DMS53 treated with DMSO at 0.1 percent for 48 hours (cell line): Measurements from ENCODE around the gene CASQ2.

ENCODE experiments used
- DNase-seq: peaks from one replicate; lab custom pipeline; 2025; ENCODE audit not compliant: unreplicated experiment; lab: John Stamatoyannopoulos, UW

The CASQ2 gene

GRCh38 chr1:115702959-115703358 is 65.6 kb downstream of the CASQ2 start:
- no peak for DNase-seq

- DNase-seq: no peak
These were observed 67.4 kb downstream of the CASQ2 start for GRCh38 chr1:115701090-115701489.

- DNase-seq: no peak
These were observed 70.9 kb downstream of the CASQ2 start for GRCh38 chr1:115697619-115698018.

GRCh38 chr1:115694805-115695204 is 73.7 kb downstream of the CASQ2 start:
- no peak for DNase-seq

- DNase-seq: no peak
These were observed 76.3 kb downstream of the CASQ2 start for GRCh38 chr1:115692224-115692623.

GRCh38 chr1:115690972-115691371 is 77.5 kb downstream of the CASQ2 start:
- DNase-seq: no peak

GRCh38 chr1:115687744-115688143 is 80.8 kb downstream of the CASQ2 start:
- no peak for DNase-seq

GRCh38 chr1:115685029-115685705 is 83.3 kb downstream of the CASQ2 start:
- no peak for DNase-seq

- DNase-seq: no peak
These were observed 85.7 kb downstream of the CASQ2 start for GRCh38 chr1:115682792-115683191.

- DNase-seq: no peak
These were observed 87.8 kb downstream of the CASQ2 start for GRCh38 chr1:115680730-115681111.

GRCh38 chr1:115679141-115679611 is 89.3 kb downstream of the CASQ2 start:
- no peak for DNase-seq

GRCh38 chr1:115678141-115678540 is 90.4 kb downstream of the CASQ2 start:
- DNase-seq: no peak

GRCh38 chr1:115677565-115677964 is 90.9 kb downstream of the CASQ2 start:
- no peak for DNase-seq

- no peak for DNase-seq
These were observed 91.3 kb downstream of the CASQ2 start for GRCh38 chr1:115677182-115677555.

GRCh38 chr1:115676498-115677181 is 91.9 kb downstream of the CASQ2 start:
- DNase-seq: no peak

GRCh38 chr1:115672224-115673009 is 96.1 kb downstream of the CASQ2 start:
- DNase-seq: no peak

GRCh38 chr1:115671176-115671934 is 97.2 kb downstream of the CASQ2 start:
- DNase-seq: peak; percentile 11

GRCh38 chr1:115670476-115671175 is 97.9 kb downstream of the CASQ2 start:
- peak; percentile 50 for DNase-seq

- no peak for DNase-seq
These were observed 98.6 kb downstream of the CASQ2 start for GRCh38 chr1:115669886-115670285.

- peak; percentile 13 for DNase-seq
These were observed 99.4 kb downstream of the CASQ2 start for GRCh38 chr1:115669002-115669673.
